CD4-positive, alpha-beta T cell (primary cell): ENCODE measurements around the gene ZFPM1. TPM values are rescaled to one million over a fixed set of nuclear protein-coding genes. Genes with fewer than 3 reads are reported as not detected.

Experiments
- ATAC-seq: fragments of 200-7000 bp; cut with Tn5 transposase; one replicate; pipeline ENCODE4 v1.10.0; 2022; ENCODE audit warnings: mild to moderate bottlenecking; ENCODE audit not compliant: poor library complexity
- CTCF ChIA-PET: fragments of 350-600 bp; sonication (Branson Sonifier 250); formaldehyde crosslinking; loops from one replicate; lab custom pipeline; 2021; ENCODE audit warnings: antibody characterized with exemption, inconsistent platforms; lab: Charles Lee
- POLR2A ChIA-PET: fragments of 350-600 bp; sonication (Branson Sonifier 250); formaldehyde crosslinking; loops from one replicate; lab custom pipeline; 2021; ENCODE audit warnings: antibody characterized with exemption, inconsistent platforms; lab: Charles Lee
- DNase-seq, 14 experiments: peaks; one replicate each; pipeline ENCODE4 v3.0.0-alpha.2; 2013 to 2020; ENCODE audit warnings: mixed read lengths in 2 of 14
- H3K27ac ChIP-seq, 2 donors: one replicate each; pipeline versions ENCODE4 v1.5.1 to v1.7.0; 2013; ENCODE audit warnings: low read length in 2 of 2, low read depth in 1 of 2, mild to moderate bottlenecking in 1 of 2
- H3K27me3 ChIP-seq, 2 experiments: 1 replicate in 1 of 2; 2 replicates in 1 of 2; pipeline versions ENCODE4 v1.6.1 to v1.7.0; 2013; ENCODE audit warnings: low read length in 2 of 2, control low read depth in 1 of 2, mild to moderate bottlenecking in 1 of 2, moderate library complexity in 1 of 2; ENCODE audit not compliant: insufficient read depth in 2 of 2, control insufficient read depth in 1 of 2
- H3K36me3 ChIP-seq: one replicate; pipeline ENCODE4 v1.6.1; 2013; ENCODE audit warnings: low read length, control low read depth; ENCODE audit not compliant: insufficient read depth
- H3K4me1 ChIP-seq: one replicate; pipeline ENCODE4 v1.6.1; 2013; ENCODE audit warnings: low read length, control low read depth; ENCODE audit not compliant: insufficient read depth
- H3K4me3 ChIP-seq: one replicate; pipeline ENCODE4 v1.5.1; 2013; ENCODE audit warnings: mild to moderate bottlenecking, low read length, moderate library complexity
- H3K9me3 ChIP-seq, 2 experiments: 1 replicate in 1 of 2; 2 replicates in 1 of 2; pipeline versions ENCODE4 v1.6.1 to v1.7.0; 2013; ENCODE audit warnings: low read length in 2 of 2, mild to moderate bottlenecking in 2 of 2, control low read depth in 1 of 2, moderate library complexity in 1 of 2; ENCODE audit not compliant: control insufficient read depth in 1 of 2, insufficient read depth in 1 of 2
- H3K27ac Mint-ChIP-seq: one replicate; pipeline ENCODE4 v1.8.0; 2020; ENCODE audit warnings: mixed read lengths
- H3K27me3 Mint-ChIP-seq: one replicate; pipeline ENCODE4 v1.8.0; 2021; ENCODE audit warnings: mixed read lengths
- H3K36me3 Mint-ChIP-seq: one replicate; pipeline ENCODE4 v1.8.0; 2021; ENCODE audit warnings: low read depth, mixed read lengths
- H3K4me1 Mint-ChIP-seq: one replicate; pipeline ENCODE4 v1.8.0; 2021; ENCODE audit warnings: low read depth, mixed read lengths
- H3K4me3 Mint-ChIP-seq: one replicate; pipeline ENCODE4 v1.8.0; 2020; ENCODE audit warnings: mild to moderate bottlenecking, mixed read lengths
- H3K9me3 Mint-ChIP-seq: one replicate; pipeline ENCODE4 v1.8.0; 2020; ENCODE audit warnings: mixed read lengths
- CTCF ChIP-seq: fragments of 200-600 bp; IDR thresholded peaks from one replicate; pipeline ENCODE4 v1.8.0; 2022; ENCODE audit warnings: antibody characterized with exemption, mild to moderate bottlenecking
- intact Hi-C, 2 experiments: fragments of 100-400 bp; cut with DNase I in 1 of 2; cut with micrococcal nuclease in 1 of 2; formaldehyde crosslinking; loops; one replicate each; pipeline versions ENCODE4 v1.15.1 to v1.9.0; 2023 to 2025; cut with DNase I, micrococcal nuclease
- total RNA-seq, 174 experiments: library from RNA in 2 of 174; stranded (reverse) in 2 of 174; gene quantifications; one replicate each; pipeline ENCODE4 v1.2.3 and lab custom pipeline; 2021 to 2026

The ZFPM1 gene
- total RNA-seq, 2 experiments from 2014 or later = 22.8 to 24.2 TPM

- DNase-seq (no peak), ATAC-seq (no peak)
- Histone ChIP-seq H3K36me3 (no peaks in the 10 kb centered on the region), H3K27ac (no peak overlapping the region), H3K4me3 (no peak overlapping the region), H3K27me3 (peaks cover 0 to 8% of the 10 kb centered on the region in 2 experiments), H3K4me1 (peaks cover 21% of the 10 kb centered on the region), H3K9me3 (peaks cover 0 to 3% of the 10 kb centered on the region in 2 experiments)
- no peak overlapping the region for H3K27ac Mint-ChIP-seq
- CTCF ChIA-PET = no interaction called here
- H3K9me3 Mint-ChIP-seq = no peaks in the 10 kb centered on the region
- peak overlapping the region; percentile 60 for H3K4me3 Mint-ChIP-seq
- H3K4me1 Mint-ChIP-seq = no peaks in the 10 kb centered on the region
- no peaks in the 10 kb centered on the region for H3K36me3 Mint-ChIP-seq
- POLR2A ChIA-PET = no interaction called here
- intact Hi-C loops = no loop called here
- no peaks in the 10 kb centered on the region for H3K27me3 Mint-ChIP-seq
- TF ChIP-seq CTCF = no peak
Measured at GRCh38 chr16:88431651-88432050, 21.4 kb upstream of the ZFPM1 start.

GRCh38 chr16:88432174-88432573 is 20.9 kb upstream of the ZFPM1 start:
- Mint-ChIP-seq H3K9me3 (no peaks in the 10 kb centered on the region), H3K4me1 (no peaks in the 10 kb centered on the region), H3K4me3 (no peak overlapping the region), H3K27me3 (no peaks in the 10 kb centered on the region), H3K27ac (no peak overlapping the region), H3K36me3 (no peaks in the 10 kb centered on the region)
- H3K4me1 ChIP-seq = peaks cover 21% of the 10 kb centered on the region
- TF ChIP-seq CTCF = no peak
- no peak for ATAC-seq
- peaks cover 0 to 3% of the 10 kb centered on the region in 2 experiments for H3K9me3 ChIP-seq
- H3K27ac ChIP-seq = no peak overlapping the region
- no peaks in the 10 kb centered on the region for H3K36me3 ChIP-seq
- intact Hi-C loops = no loop called here
- no peak for DNase-seq
- H3K4me3 ChIP-seq = no peak overlapping the region
- peaks cover 0 to 8% of the 10 kb centered on the region in 2 experiments for H3K27me3 ChIP-seq
- CTCF ChIA-PET = no interaction called here
- POLR2A ChIA-PET = no interaction called here

GRCh38 chr16:88432753-88433152 is 20.3 kb upstream of the ZFPM1 start:
- ChIA-PET POLR2A (no interaction called here), CTCF (no interaction called here)
- Mint-ChIP-seq H3K4me1 (no peaks in the 10 kb centered on the region), H3K27me3 (no peaks in the 10 kb centered on the region), H3K36me3 (no peaks in the 10 kb centered on the region), H3K27ac (no peak overlapping the region), H3K4me3 (no peak overlapping the region), H3K9me3 (no peaks in the 10 kb centered on the region)
- TF ChIP-seq CTCF = no peak
- Histone ChIP-seq H3K27me3 (peaks cover 0 to 8% of the 10 kb centered on the region in 2 experiments), H3K9me3 (peaks cover 0 to 3% of the 10 kb centered on the region in 2 experiments), H3K27ac (no peak overlapping the region), H3K36me3 (no peaks in the 10 kb centered on the region), H3K4me3 (no peak overlapping the region), H3K4me1 (peaks cover 23% of the 10 kb centered on the region)
- intact Hi-C loops = no loop called here
- DNase-seq (no peak), ATAC-seq (no peak)
